ENCODE results near the gene SPEM2. TPM values are rescaled to one million over a fixed set of nuclear protein-coding genes. Genes with fewer than 3 reads are reported as not detected.

The SPEM2 gene
- not detected for total RNA-seq

DNA sequence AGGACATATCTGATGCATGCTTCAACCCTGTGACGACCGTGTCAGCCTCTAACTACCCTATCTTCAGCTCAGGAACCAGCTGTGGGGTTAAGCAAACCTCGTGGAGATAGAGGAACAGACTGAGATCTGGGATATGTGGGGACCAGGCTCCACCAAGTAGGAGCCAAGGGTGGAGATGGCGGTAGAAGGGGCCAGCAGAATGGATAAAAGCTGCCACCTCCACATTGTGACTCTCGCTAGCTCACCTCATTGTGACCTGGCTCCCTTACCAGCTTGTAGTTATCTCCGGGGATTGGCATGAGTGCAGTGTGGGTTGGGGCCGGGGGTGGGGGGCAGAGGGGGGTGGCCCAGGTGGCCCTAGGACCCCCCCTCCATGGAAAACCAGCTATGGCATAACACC is at the start of gene SPEM2:
Gene SPEM2 (plus strand): TSS at position 301 of the 400 bp plus-strand sequence. CDS start 73 bp downstream, at position 374.

DNA sequence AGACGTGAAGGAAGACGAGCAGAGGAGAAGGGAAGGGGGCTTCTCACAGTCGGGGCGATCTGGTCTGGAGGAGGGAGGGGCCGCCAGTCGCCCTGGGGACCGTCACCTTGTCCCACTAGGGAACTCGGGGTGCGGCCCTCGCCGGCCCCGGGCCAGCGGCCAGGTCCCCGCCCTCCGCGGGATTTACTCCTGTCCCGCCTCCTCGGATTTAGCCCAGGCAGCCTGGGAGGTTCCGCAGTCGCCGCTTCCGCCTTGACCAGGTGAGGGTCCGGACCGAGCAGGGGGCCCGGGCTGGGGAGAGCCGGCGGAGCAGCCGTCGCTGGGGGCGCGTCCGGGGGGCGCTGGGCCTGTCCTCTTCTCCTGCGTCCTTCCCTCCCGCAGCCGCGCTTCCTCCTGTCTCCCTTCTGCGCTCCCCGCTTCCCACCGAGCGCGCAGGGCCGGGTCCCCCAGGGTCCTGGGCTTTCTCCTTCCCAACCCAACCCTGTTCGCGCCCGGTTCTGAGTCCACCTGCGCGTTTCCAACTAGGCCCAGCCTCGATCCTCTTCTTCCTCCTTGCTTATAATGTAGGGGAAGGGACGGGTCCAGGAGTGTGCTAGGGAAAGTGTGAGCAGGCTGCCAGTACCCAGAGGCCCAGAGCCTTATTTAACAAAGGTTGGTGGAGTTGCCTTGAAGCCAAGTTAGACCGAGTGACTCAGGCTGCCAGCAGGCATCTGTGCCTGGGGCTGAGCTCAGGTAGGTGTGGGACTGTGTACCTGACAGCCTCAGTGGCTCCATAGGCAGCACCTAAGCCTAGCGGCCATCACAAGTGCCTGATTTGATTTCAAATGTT is 44.3 kb upstream of the SPEM2 start, which contains the start of gene TNK1:
Gene TNK1 (plus strand): TSS at position 235 of the 829 bp plus-strand sequence. CDS start 1,838 bp downstream, outside the sequence.

DNA sequence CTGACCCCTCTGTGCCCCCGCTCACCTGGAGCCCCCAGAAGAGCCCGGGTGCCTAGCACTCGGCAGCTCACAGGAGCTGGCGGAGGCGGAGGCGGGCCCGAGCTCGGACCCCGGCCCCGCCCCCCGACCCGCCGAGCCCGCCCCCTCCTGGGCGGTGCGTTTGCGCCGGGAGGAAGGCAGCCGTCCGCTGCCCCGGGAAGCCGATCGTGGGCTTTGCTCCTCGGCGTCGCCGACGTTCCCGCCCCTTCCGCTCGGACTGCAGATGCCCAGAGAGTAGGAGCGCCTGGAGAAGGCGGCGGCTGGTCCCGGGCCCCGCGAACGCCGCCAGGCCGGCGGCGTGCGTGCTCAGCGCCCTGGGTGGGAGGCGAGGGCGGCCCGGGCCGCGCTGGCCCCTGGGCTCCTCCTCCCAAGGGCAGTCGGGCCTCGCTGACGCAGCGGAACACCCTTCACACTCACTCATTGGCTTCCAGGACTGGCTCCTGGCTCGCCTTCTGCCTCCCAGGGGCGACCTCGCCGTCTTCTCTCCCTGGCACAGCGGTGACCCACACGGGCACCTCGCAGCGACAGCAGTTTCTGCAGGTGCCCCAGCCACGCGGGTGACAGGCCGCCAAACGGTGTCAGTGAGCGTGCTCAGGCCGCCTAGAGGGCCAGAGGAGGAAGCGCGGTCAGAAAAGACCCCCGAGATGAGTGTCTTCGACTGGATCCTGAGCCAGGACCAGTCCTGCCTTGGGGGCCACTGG is 30.8 kb upstream of the SPEM2 start, which contains the start of gene PLSCR3:
Gene PLSCR3 (minus strand): TSS at position 74 of the 740 bp plus-strand sequence. CDS start 415 bp downstream, outside the sequence.

GRCh38 chr17:7403977-7404736 is 21.3 kb upstream of the SPEM2 start, which contains the start of gene TMEM256:
Gene TMEM256, minus strand, starts transcription at chr17:7404097. Its CDS starts 13 bp downstream, at chr17:7404084.

GRCh38 chr17:7407485-7408251 is 17.7 kb upstream of the SPEM2 start, which contains the start of gene NLGN2:
Gene NLGN2, plus strand, starts transcription at chr17:7407845. Its CDS starts 411 bp downstream, at chr17:7408256.

GRCh38 chr17:7419819-7420610 is 5.4 kb upstream of the SPEM2 start, which contains the start of gene SPEM1:
Gene SPEM1, plus strand, starts transcription at chr17:7420324. Its CDS starts 61 bp downstream, at chr17:7420385.

DNA sequence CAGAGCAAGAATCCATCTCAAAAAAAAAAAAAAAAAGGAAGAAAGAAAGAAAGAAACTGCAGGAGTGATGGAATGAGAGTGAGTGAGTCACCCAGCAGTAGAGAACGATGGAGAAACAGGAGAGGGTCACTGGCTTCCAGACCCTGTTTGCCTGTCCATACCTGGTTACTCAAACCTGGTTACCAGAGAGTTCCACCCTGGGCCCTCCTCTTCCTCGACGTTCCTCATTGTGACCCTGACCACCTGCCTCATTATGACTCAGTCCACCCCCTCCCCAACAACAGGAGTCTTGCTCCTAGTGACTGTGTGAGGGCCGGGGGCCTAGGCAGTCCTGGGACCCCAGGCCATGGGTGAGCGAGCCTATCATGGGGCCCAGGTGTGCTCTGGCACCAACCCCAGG is 3.1 kb downstream of the SPEM2 start, which contains the start of gene SPEM3:
Gene SPEM3 (plus strand): TSS at position 301 of the 400 bp plus-strand sequence. CDS start 46 bp downstream, at position 347.

DNA sequence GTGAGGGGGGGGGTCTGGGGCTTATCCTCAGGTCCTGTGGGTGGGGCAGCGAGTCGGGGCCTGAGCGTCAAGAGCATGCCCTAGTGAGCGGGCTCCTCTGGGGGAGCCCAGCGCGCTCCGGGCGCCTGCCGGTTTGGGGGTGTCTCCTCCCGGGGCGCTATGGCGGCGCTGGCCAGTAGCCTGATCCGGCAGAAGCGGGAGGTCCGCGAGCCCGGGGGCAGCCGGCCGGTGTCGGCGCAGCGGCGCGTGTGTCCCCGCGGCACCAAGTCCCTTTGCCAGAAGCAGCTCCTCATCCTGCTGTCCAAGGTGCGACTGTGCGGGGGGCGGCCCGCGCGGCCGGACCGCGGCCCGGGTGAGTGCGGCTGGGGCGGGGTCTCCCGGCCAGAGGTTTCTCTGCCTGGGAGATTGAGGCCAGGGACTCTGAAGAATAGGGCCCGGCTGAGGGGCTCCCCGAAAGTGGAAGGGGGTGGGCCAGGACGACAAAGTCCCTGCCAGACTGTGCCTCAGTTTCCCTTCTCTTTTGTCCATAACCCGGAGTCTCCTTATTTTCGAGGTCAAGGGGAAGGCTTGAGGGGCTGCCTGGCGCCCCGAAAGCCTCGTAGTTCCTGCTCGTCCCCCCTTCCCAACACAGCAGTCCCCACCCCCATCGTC is 14.2 kb downstream of the SPEM2 start, which contains the start of gene FGF11:
Gene FGF11 (plus strand): TSS at position 51 of the 651 bp plus-strand sequence. CDS start 109 bp downstream, at position 160.

DNA sequence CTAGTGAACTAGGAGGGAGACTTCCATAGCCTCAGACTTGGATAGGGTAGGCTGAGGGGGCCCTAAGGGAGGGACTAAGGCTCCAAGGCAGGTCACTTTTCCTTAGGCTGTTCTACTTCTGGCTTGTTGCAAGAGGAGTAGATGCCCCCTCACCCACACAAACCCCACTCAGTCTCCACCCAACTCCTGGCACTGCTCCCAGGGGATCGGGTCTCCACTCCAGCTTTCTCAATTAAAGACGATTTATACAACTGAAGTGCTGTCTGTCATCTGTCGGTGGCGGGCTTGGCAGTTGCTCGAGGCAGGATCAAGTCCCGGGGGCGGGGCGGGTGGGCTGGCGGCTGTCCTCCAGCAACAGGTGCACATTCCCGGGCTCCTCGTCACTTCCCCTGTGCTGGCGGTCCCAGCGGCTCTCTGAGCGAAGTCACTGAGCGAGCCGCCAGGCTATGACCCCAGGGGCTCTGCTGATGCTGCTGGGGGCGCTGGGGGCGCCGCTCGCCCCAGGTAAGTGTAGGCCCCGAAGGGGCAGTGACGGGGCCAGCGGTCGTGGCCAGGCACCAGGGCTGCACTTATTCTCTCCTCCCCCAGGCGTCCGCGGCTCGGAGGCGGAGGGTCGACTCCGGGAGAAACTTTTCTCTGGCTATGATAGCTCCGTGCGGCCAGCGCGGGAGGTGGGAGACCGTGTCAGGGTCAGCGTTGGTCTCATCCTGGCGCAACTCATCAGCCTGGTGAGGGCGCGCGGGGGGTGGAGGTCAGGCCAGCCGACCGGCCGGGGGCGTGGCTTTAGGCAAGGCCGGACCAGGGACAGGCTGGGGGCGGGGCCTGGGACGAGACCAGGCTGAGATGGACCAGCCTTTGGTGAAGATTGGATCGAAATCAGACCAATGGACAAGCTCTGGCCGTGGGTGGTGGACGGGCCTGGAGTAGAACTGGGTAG is 19.5 kb downstream of the SPEM2 start, which contains the start of gene CHRNB1:
Gene CHRNB1 (plus strand): TSS at position 380 of the 937 bp plus-strand sequence. CDS start 67 bp downstream, at position 447.

Other genes starting within 250 kb of the SPEM2 start
- gene ASGR1, start 246.2 kb upstream of the SPEM2 start, total RNA-seq = 5.5 TPM
- gene DLG4, start 205.8 kb upstream of the SPEM2 start, total RNA-seq = 36.0 TPM
- gene ACADVL, start 205.7 kb upstream of the SPEM2 start, total RNA-seq = 342 TPM
- gene DVL2, start 191.1 kb upstream of the SPEM2 start, total RNA-seq = 73.5 TPM
- gene PHF23, start 186.2 kb upstream of the SPEM2 start, total RNA-seq = 44.4 TPM
- gene GABARAP, start 183.2 kb upstream of the SPEM2 start, total RNA-seq = 226 TPM
- 77.3 TPM for gene CTDNEP1, start 173.9 kb upstream of the SPEM2 start, total RNA-seq
- gene ELP5, start 173.4 kb upstream of the SPEM2 start, total RNA-seq = 27.2 TPM
- 65.5 TPM for gene CLDN7, start 163.1 kb upstream of the SPEM2 start, total RNA-seq
- 19.6 TPM for gene SLC2A4, start 143.9 kb upstream of the SPEM2 start, total RNA-seq
- 2.0 TPM for gene YBX2, start 131.0 kb upstream of the SPEM2 start, total RNA-seq
- gene EIF5A, start 118.0 kb upstream of the SPEM2 start, total RNA-seq = 179 TPM
- 30.4 TPM for gene GPS2, start 110.3 kb upstream of the SPEM2 start, total RNA-seq
- 31.2 TPM for gene NEURL4, start 96.3 kb upstream of the SPEM2 start, total RNA-seq
- 4.8 TPM for gene ACAP1, start 89.1 kb upstream of the SPEM2 start, total RNA-seq
- 7.0 TPM for gene KCTD11, start 73.5 kb upstream of the SPEM2 start, total RNA-seq
- gene TMEM95, start 70.5 kb upstream of the SPEM2 start, total RNA-seq = not detected
- gene TNK1, start 44.5 kb upstream of the SPEM2 start, total RNA-seq = 5.5 TPM
- 23.1 TPM for gene PLSCR3, start 31.1 kb upstream of the SPEM2 start, total RNA-seq
- 109 TPM for gene TMEM256, start 21.5 kb upstream of the SPEM2 start, total RNA-seq
- 21.3 TPM for gene NLGN2, start 17.8 kb upstream of the SPEM2 start, total RNA-seq
- gene SPEM1, start 5.3 kb upstream of the SPEM2 start, total RNA-seq = not detected
- gene SPEM3, start 3.2 kb downstream of the SPEM2 start, total RNA-seq = not detected
- 5.0 TPM for gene TMEM102, start 9.8 kb downstream of the SPEM2 start, total RNA-seq
- gene FGF11, start 13.9 kb downstream of the SPEM2 start, total RNA-seq = 4.8 TPM
- gene CHRNB1, start 19.4 kb downstream of the SPEM2 start, total RNA-seq = 21.4 TPM
- gene ZBTB4, start 54.0 kb downstream of the SPEM2 start, total RNA-seq = 31.0 TPM
- gene SLC35G6, start 55.8 kb downstream of the SPEM2 start, total RNA-seq = not detected
- gene POLR2A, start 58.8 kb downstream of the SPEM2 start, total RNA-seq = 118 TPM
- gene TNFSF12, start 123.4 kb downstream of the SPEM2 start, total RNA-seq = 11.6 TPM
- 10.2 TPM for gene TNFSF13, start 133.1 kb downstream of the SPEM2 start, total RNA-seq
- gene SENP3, start 136.3 kb downstream of the SPEM2 start, total RNA-seq = 58.0 TPM
- 16.2 TPM for gene CD68, start 154.0 kb downstream of the SPEM2 start, total RNA-seq
- gene MPDU1, start 158.2 kb downstream of the SPEM2 start, total RNA-seq = 49.6 TPM
- gene SOX15, start 164.5 kb downstream of the SPEM2 start, total RNA-seq = 1.5 TPM
- 30.3 TPM for gene FXR2, start 189.3 kb downstream of the SPEM2 start, total RNA-seq
- 56.3 TPM for gene SAT2, start 202.2 kb downstream of the SPEM2 start, total RNA-seq
- gene SHBG, start 204.5 kb downstream of the SPEM2 start, total RNA-seq = 2.6 TPM
- 13.1 TPM for gene ATP1B2, start 225.3 kb downstream of the SPEM2 start, total RNA-seq

All from metanephros (tissue), 1 donor.